Right atrium auricular region (tissue), 2 donors: ENCODE results near the gene TSEN15. TPM values are rescaled to one million over a fixed set of nuclear protein-coding genes. Genes with fewer than 3 reads are reported as not detected.

Experiments used
- DNase-seq: peaks from one replicate; pipeline ENCODE4 v3.0.0-alpha.2; 2019; ENCODE audit warnings: low spot score
- H3K27ac ChIP-seq, 2 donors: fragments of 200-600 bp; sonication (generic); 1 replicate in 1 of 2; 2 replicates in 1 of 2; pipeline ENCODE4 v1.5.1; 2016 to 2019
- H3K27me3 ChIP-seq, 2 donors: fragments of 200-600 bp; sonication (generic); one replicate each; pipeline versions ENCODE4 v1.5.1 to v1.6.0; 2017 to 2019
- H3K36me3 ChIP-seq: fragments of 200-600 bp; sonication (generic); one replicate; pipeline ENCODE4 v1.5.1; 2016
- H3K4me1 ChIP-seq, 2 donors: fragments of 200-600 bp; sonication (generic); one replicate each; pipeline versions ENCODE4 v1.5.1 to v1.6.0; 2017 to 2019
- H3K4me3 ChIP-seq, 2 donors: fragments of 200-600 bp; sonication (generic); 1 replicate in 1 of 2; 2 replicates in 1 of 2; pipeline ENCODE4 v1.5.1; 2017 to 2019; ENCODE audit warnings: mild to moderate bottlenecking in 1 of 2, moderate library complexity in 1 of 2
- H3K9me3 ChIP-seq, 2 donors: fragments of 200-600 bp; sonication (generic); one replicate each; pipeline ENCODE4 v1.5.1; 2019
- total RNA-seq, 2 donors: library from RNA; depleted of rRNA; stranded (reverse); fragments of >200 nt; gene quantifications; one replicate each; pipeline ENCODE4 v1.1.0, GENCODE V29; 2016
- TF ChIP-seq, protein P1 (sequence below), 2 donors: fragments of 200-600 bp; sonication (generic); IDR thresholded peaks; one replicate each; pipeline ENCODE4 v1.5.1; 2019; ENCODE audit warnings: antibody characterized with exemption in 2 of 2

TSEN15 gene
- total RNA-seq, 2 donors from 2014 or later: 18.2 to 42.8 TPM

DNA sequence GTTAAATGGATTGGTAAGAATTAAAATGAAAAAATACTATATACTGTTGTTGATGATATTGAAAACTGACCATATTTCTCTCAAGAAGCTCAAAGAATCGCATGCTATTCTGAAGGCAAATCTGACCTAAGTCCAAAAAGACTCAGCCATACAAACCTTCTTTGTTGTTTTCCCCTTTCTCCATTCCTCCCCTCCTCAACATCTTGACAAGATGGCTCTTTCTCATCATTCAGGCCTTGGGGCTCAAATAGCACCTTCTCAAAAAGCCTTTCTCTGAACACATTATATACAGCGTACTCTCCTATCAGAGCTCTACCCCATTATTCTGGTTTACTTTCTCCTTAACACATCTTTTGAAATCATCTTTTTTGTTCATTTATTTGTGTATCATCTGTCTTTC, 31.2 kb upstream of the TSEN15 start:
- peak overlapping the region; percentile 34 to 61 for H3K27ac ChIP-seq
- no peaks in the 10 kb centered on the region for H3K9me3 ChIP-seq
- H3K36me3 ChIP-seq: no peaks in the 10 kb centered on the region
- peaks cover 0 to 24% of the 10 kb centered on the region in 2 donors for H3K4me1 ChIP-seq
- H3K4me3 ChIP-seq: no peak overlapping the region
- TF ChIP-seq, protein P1, sequence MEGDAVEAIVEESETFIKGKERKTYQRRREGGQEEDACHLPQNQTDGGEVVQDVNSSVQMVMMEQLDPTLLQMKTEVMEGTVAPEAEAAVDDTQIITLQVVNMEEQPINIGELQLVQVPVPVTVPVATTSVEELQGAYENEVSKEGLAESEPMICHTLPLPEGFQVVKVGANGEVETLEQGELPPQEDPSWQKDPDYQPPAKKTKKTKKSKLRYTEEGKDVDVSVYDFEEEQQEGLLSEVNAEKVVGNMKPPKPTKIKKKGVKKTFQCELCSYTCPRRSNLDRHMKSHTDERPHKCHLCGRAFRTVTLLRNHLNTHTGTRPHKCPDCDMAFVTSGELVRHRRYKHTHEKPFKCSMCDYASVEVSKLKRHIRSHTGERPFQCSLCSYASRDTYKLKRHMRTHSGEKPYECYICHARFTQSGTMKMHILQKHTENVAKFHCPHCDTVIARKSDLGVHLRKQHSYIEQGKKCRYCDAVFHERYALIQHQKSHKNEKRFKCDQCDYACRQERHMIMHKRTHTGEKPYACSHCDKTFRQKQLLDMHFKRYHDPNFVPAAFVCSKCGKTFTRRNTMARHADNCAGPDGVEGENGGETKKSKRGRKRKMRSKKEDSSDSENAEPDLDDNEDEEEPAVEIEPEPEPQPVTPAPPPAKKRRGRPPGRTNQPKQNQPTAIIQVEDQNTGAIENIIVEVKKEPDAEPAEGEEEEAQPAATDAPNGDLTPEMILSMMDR (IDR thresholded peaks at IDR 0.05): no peak
- DNase-seq: no peak
- H3K27me3 ChIP-seq: no peaks in the 10 kb centered on the region

GRCh38 chr1:184020855-184021254, 30.7 kb upstream of the TSEN15 start:
- peaks cover 0 to 24% of the 10 kb centered on the region in 2 donors for H3K4me1 ChIP-seq
- no peak overlapping the region for H3K4me3 ChIP-seq
- H3K36me3 ChIP-seq: no peaks in the 10 kb centered on the region
- TF ChIP-seq, protein P1 (IDR thresholded peaks at IDR 0.05): no peak
- DNase-seq: no peak
- peak overlapping the region; percentile 34 to 52 for H3K27ac ChIP-seq
- no peaks in the 10 kb centered on the region for H3K9me3 ChIP-seq
- no peaks in the 10 kb centered on the region for H3K27me3 ChIP-seq

DNA sequence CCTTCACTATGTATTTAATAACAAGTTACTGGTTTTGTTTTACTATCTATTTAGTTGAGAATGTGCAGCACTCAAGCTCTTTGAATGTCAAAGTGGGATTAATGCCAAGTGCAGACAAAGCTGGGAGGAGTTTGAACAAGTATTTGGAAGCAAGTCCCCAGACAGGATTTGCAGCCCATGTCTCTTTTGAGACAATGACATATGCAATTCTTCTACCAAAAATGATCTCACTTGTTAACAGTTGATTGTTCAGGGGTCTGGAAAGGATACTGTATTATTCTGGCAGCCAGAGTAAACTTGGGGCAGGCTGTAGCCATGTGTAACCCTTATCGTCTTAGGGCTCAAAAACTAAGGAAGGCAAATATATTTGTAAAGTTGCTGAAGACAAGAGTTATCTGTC, 29.8 kb upstream of the TSEN15 start:
- Histone ChIP-seq H3K4me3 (no peak overlapping the region), H3K27me3 (no peaks in the 10 kb centered on the region), H3K9me3 (no peaks in the 10 kb centered on the region), H3K4me1 (peaks cover 0 to 24% of the 10 kb centered on the region in 2 donors), H3K27ac (peak overlapping the region; percentile 21 to 52), H3K36me3 (no peaks in the 10 kb centered on the region)
- DNase-seq: no peak
- TF ChIP-seq, protein P1 (IDR thresholded peaks at IDR 0.05): no peak

DNA sequence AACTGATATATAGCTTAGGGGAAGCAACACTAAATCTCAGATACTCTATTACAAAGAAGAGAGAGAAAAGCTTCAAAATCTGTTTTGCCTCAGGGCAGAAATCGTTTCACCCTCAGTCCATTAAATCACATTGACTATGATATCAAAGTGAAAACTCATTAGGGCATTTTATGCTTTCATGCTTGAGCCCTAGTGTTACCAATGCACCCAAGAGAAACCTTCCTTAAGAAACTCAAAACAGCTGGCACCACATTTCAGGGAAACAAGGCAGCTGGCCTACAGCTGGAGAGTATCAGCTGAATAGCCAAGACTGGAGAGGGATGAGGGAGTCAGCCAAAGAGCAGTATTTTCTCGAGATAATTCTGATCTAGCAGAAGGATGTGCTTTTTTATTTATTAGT, 28.9 kb upstream of the TSEN15 start:
- no peak overlapping the region for H3K4me3 ChIP-seq
- DNase-seq: no peak

DNA sequence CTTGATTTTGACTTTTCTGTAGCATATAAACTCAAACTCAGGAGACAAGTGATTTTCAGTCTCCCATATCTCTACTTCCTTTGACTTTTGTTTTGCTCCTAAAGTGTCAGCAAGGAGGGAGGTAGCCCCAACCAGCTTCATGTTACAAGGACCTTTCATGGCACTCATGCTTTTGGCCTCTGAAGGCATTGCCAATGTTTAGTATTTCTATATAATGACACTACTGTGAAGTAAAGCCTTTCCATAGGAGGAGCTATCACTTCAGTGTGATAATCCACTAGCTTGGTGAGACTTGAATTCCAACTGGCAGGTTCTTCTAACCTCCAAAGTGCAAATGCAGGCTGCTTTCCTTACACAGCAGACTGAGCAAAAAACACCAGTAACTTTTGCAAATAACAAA, 28.4 kb upstream of the TSEN15 start:
- TF ChIP-seq, protein P1 (IDR thresholded peaks at IDR 0.05): no peak
- Histone ChIP-seq H3K27ac (peak overlapping the region; percentile 7 to 52), H3K4me1 (peaks cover 0 to 30% of the 10 kb centered on the region in 2 donors), H3K36me3 (no peaks in the 10 kb centered on the region), H3K9me3 (no peaks in the 10 kb centered on the region), H3K4me3 (no peak overlapping the region), H3K27me3 (no peaks in the 10 kb centered on the region)
- no peak for DNase-seq

More for the DNA sequence above, 28.9 kb upstream of the TSEN15 start:
- no peaks in the 10 kb centered on the region for H3K36me3 ChIP-seq
- peaks cover 0 to 25% of the 10 kb centered on the region in 2 donors for H3K4me1 ChIP-seq
- TF ChIP-seq, protein P1 (IDR thresholded peaks at IDR 0.05): no peak
- no peaks in the 10 kb centered on the region for H3K9me3 ChIP-seq
- H3K27me3 ChIP-seq: no peaks in the 10 kb centered on the region
- H3K27ac ChIP-seq: peak overlapping the region; percentile 7 to 52

DNA sequence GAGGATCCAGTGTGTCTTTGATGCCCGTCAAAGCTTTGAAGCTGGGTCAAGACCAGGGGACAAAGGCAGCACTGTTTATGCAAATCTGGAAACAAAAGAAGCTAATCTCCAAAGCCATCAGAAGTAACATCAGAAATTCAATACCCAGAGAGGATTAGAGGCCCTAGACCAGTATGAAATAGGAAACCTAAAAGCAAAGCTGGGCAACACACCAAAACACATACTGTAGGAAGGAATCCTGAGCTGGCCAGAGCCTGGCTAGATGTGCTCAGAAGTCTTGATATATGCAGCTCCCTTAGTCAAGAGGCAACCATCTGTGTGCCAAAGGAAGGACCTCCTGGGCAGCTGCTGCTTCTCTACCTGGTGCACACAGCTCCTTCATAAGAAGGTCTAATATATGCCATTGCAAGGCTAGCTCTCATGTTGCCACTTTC, 26.3 kb upstream of the TSEN15 start:
- H3K27me3 ChIP-seq: no peaks in the 10 kb centered on the region
- H3K4me1 ChIP-seq: peaks cover 0 to 43% of the 10 kb centered on the region in 2 donors
- no peak for DNase-seq
- peak overlapping the region in 1 of 2 donors; percentile 57 for H3K27ac ChIP-seq
- TF ChIP-seq, protein P1 (IDR thresholded peaks at IDR 0.05): no peak
- H3K36me3 ChIP-seq: no peaks in the 10 kb centered on the region
- no peaks in the 10 kb centered on the region for H3K9me3 ChIP-seq
- no peak overlapping the region for H3K4me3 ChIP-seq
